Spleen (tissue), 11 donors: ENCODE measurements around the gene GUCD1. TPM values are rescaled to one million over a fixed set of nuclear protein-coding genes. Genes with fewer than 3 reads are reported as not detected.

ENCODE experiments used
- DNase-seq: peaks from one replicate; pipeline ENCODE4 v3.0.0-alpha.2; 2020
- H3K27ac ChIP-seq, 8 donors: fragments of 200-600 bp; sonication (generic) in 7 of 8; 1 replicate in 4 of 8; 2 replicates in 4 of 8; pipeline versions ENCODE4 v1.5.0 to v1.8.0; 2016 to 2021; ENCODE audit warnings: inconsistent platforms in 4 of 8, mild to moderate bottlenecking in 4 of 8, moderate library complexity in 1 of 8
- H3K27me3 ChIP-seq, 7 donors: fragments of 200-600 bp; sonication (generic) in 6 of 7; replicated peaks in 1 of 7; 1 replicate in 4 of 7; 2 replicates in 3 of 7; pipeline versions ENCODE4 v1.5.0 to v1.8.0; 2016 to 2021; ENCODE audit warnings: inconsistent platforms in 3 of 7, mild to moderate bottlenecking in 1 of 7
- H3K36me3 ChIP-seq, 6 donors: fragments of 200-600 bp; sonication (generic) in 5 of 6; 1 replicate in 4 of 6; 2 replicates in 2 of 6; pipeline versions ENCODE4 v1.5.0 to v1.8.0; 2016 to 2021; ENCODE audit warnings: inconsistent platforms in 2 of 6
- H3K4me1 ChIP-seq, 6 donors: fragments of 200-600 bp; sonication (generic) in 5 of 6; 1 replicate in 3 of 6; 2 replicates in 3 of 6; pipeline versions ENCODE4 v1.5.0 to v1.8.0; 2016 to 2021; ENCODE audit warnings: inconsistent platforms in 3 of 6
- H3K4me3 ChIP-seq, 8 donors: fragments of 200-600 bp; sonication (generic) in 7 of 8; 1 replicate in 4 of 8; 2 replicates in 4 of 8; pipeline versions ENCODE4 v1.5.0 to v1.8.0; 2016 to 2021; ENCODE audit warnings: inconsistent platforms in 4 of 8, mild to moderate bottlenecking in 4 of 8, moderate library complexity in 2 of 8
- H3K9me3 ChIP-seq, 8 donors: fragments of 200-600 bp; sonication (generic) in 7 of 8; 1 replicate in 4 of 8; 2 replicates in 4 of 8; pipeline versions ENCODE4 v1.5.0 to v1.8.0; 2016 to 2021; ENCODE audit warnings: inconsistent platforms in 4 of 8
- CTCF ChIP-seq, 11 experiments: fragments of 200-600 bp in 7 of 11; fragments of 450-650 bp in 4 of 11; sonication (generic) in 4 of 11; IDR thresholded peaks in 8 of 11; conservative IDR thresholded peaks in 3 of 11; 1 replicate in 7 of 11; 2 replicates in 4 of 11; pipeline versions ENCODE4 v1.4.0 to v1.8.0; 2016 to 2021; ENCODE audit warnings: antibody characterized with exemption in 11 of 11, inconsistent platforms in 4 of 11, mild to moderate bottlenecking in 1 of 11
- POLR2A ChIP-seq, 3 donors: fragments of 450-650 bp; IDR thresholded peaks; one replicate each; pipeline ENCODE4 v1.5.1; 2017; ENCODE audit warnings: antibody characterized with exemption in 3 of 3, mild to moderate bottlenecking in 1 of 3
- POLR2AphosphoS5 ChIP-seq, 3 donors: sonication (generic); formaldehyde crosslinking; IDR thresholded peaks; one replicate each; pipeline ENCODE4 v1.5.1; 2017; ENCODE audit warnings: antibody characterized with exemption in 3 of 3
- WGBS, 5 donors: extraction: QIAGEN DNeasy Blood & Tissue Kit in 3 of 5; methylation state at CpG; one replicate each; pipeline versions ENCODE4 v1.1.5 to v1.1.7; 2013 to 2018; 5-methylcytosine and 5-hydroxymethylcytosine counted together
- intact Hi-C: fragments of 100-400 bp; cut with DNase I; formaldehyde crosslinking; loops from one replicate; pipeline ENCODE4 v1.15.0; 2023; ENCODE audit warnings: low total_unique reads
- polyA plus RNA-seq, 3 donors: library from polyadenylated mRNA; stranded (reverse); fragments of 200-250 nt; gene quantifications; one replicate each; pipeline ENCODE4 v1.2.1, GENCODE V29; 2013
- total RNA-seq, 7 donors: library from RNA; depleted of rRNA in 3 of 7; stranded (reverse); fragments of >200 nt in 3 of 7; fragmentation: NEBNext Ultra II Directional in 4 of 7; extraction: Animal tissue kit (Norgen Biotek cat#: 25700) in 4 of 7; gene quantifications; one replicate each; pipeline versions ENCODE4 v1.1.0 to v1.2.1, GENCODE V29; 2016 to 2021
- donor health status: healthy with polysubstance abuse.
- donor health status: DM: no; HTN: no; CAD: no; lungs with moderate emphysema.
- donor health status: DM: no; HTN: no; CAD: no.
- donor health status: Bipolar disorder and iron deficiency.
- donor health status: healthy.
- donor health status: DM: no; HTN: no; CAD: no.
- donor health status: DM: yes; HTN: yes; CAD: no.

Gene GUCD1
- total and polyA plus RNA-seq, 10 donors: 82.6 to 162 (median 106) TPM

- H3K9me3 ChIP-seq: no peaks in the 10 kb centered on the region
- no peak overlapping the region for H3K4me3 ChIP-seq
- TF ChIP-seq POLR2AphosphoS5 (IDR thresholded peaks at IDR 0.05): no peak
- TF ChIP-seq CTCF (IDR thresholded peaks at IDR 0.05 in 8 of 11, conservative IDR thresholded peaks at IDR 0.05 in 3 of 11): no peak
- no peak for TF ChIP-seq POLR2A (IDR thresholded peaks at IDR 0.05)
- peaks cover 0 to 23% (median 15%) of the 10 kb centered on the region in 6 donors for H3K4me1 ChIP-seq
- intact Hi-C loops: no loop called here
- 94 to 97% (median 95%) methylated on average over 12 of the region's 12 CpGs for WGBS, 5 donors
- DNase-seq: no peak
- H3K27me3 ChIP-seq: peaks cover 0 to 19% (median 0%) of the 10 kb centered on the region in 7 donors
- peaks cover 0 to 34% (median 4%) of the 10 kb centered on the region in 6 donors for H3K36me3 ChIP-seq
- no peak overlapping the region for H3K27ac ChIP-seq
Measured at GRCh38 chr22:24590596-24591173, 35.7 kb upstream of the GUCD1 start.

DNA sequence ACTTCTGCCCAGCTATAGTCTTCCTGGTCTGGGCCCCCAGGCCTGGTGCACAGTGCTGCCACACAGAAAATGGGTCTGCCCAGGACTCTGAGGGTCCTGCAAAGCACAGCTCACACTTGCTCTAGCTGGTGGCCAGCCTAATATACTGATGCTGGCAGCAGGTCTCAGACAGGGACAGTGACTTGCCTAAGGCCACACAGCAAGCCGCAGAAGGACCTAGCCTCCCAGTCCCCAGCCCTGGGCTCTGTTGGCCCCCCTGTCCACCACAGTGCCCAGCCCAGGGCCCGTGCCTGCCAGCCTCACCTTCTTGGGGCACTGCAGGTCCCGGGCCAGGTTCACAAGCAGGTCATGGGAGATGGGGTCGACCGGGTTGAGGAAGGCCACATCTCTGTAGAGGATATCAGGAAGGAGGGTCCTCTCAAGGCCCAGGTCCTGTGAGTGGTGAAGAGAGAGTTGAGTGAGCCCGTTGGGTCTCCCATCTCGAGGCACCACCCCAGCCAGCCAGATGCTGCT lies 34.6 kb upstream of the GUCD1 start:
- Histone ChIP-seq H3K27me3 (peaks cover 0 to 19% (median 0%) of the 10 kb centered on the region in 7 donors), H3K4me3 (no peak overlapping the region), H3K4me1 (peaks cover 0 to 29% (median 15%) of the 10 kb centered on the region in 6 donors), H3K27ac (no peak overlapping the region), H3K9me3 (no peaks in the 10 kb centered on the region), H3K36me3 (peaks cover 0 to 37% (median 5%) of the 10 kb centered on the region in 6 donors)
- no peak for DNase-seq
- intact Hi-C loops: no loop called here
- no peak for TF ChIP-seq POLR2AphosphoS5 (IDR thresholded peaks at IDR 0.05)
- no peak for TF ChIP-seq CTCF (IDR thresholded peaks at IDR 0.05 in 8 of 11, conservative IDR thresholded peaks at IDR 0.05 in 3 of 11)
- no peak for TF ChIP-seq POLR2A (IDR thresholded peaks at IDR 0.05)
- WGBS, 5 donors: 83 to 93% (median 89%) methylated on average over 5 to 7 of the region's 7 CpGs

- Histone ChIP-seq H3K4me1 (peaks cover 0 to 33% (median 15%) of the 10 kb centered on the region in 6 donors), H3K4me3 (no peak overlapping the region), H3K27me3 (peaks cover 0 to 19% (median 0%) of the 10 kb centered on the region in 7 donors), H3K27ac (no peak overlapping the region), H3K36me3 (peaks cover 0 to 37% (median 5%) of the 10 kb centered on the region in 6 donors), H3K9me3 (no peaks in the 10 kb centered on the region)
- no peak for DNase-seq
- WGBS, 5 donors: 76 to 93% (median 86%) methylated on average over 5 to 21 of the region's 21 CpGs
- intact Hi-C loops: no loop called here
- TF ChIP-seq POLR2AphosphoS5 (IDR thresholded peaks at IDR 0.05) (no peak), CTCF (IDR thresholded peaks at IDR 0.05 in 8 of 11, conservative IDR thresholded peaks at IDR 0.05 in 3 of 11) (no peak), POLR2A (IDR thresholded peaks at IDR 0.05) (no peak)
Measured at GRCh38 chr22:24588757-24589481, 34.0 kb upstream of the GUCD1 start.

DNA sequence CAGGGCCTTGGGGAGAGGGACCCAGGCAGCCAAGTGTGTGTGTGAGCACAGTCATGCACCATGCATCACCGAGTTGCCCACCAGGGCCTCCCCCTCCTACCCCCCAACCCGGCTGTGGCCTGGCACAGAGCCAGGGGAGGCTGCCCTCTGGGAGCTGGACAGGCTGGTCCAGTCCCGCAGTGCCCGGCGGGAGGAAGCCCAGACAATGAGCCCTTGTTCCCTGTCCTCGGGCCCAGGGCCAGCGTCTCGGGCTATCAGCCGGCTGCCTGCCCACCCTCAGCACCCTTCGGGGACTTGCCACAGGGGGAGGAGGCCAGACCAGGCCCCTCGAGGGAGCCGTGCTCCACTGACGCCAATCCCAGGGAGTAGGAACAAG lies 33.4 kb upstream of the GUCD1 start:
- Histone ChIP-seq H3K4me1 (peaks cover 0 to 33% (median 11%) of the 10 kb centered on the region in 6 donors), H3K9me3 (no peaks in the 10 kb centered on the region), H3K4me3 (no peak overlapping the region), H3K27ac (no peak overlapping the region), H3K27me3 (peaks cover 0 to 18% (median 0%) of the 10 kb centered on the region in 7 donors), H3K36me3 (peaks cover 0 to 37% (median 5%) of the 10 kb centered on the region in 6 donors)
- DNase-seq: no peak
- intact Hi-C loops: no loop called here
- 53 to 83% (median 68%) methylated on average over 8 to 13 of the region's 13 CpGs for WGBS, 5 donors
- TF ChIP-seq POLR2AphosphoS5 (IDR thresholded peaks at IDR 0.05): peak in 1 of 3 donors; percentile 22
- TF ChIP-seq POLR2A (IDR thresholded peaks at IDR 0.05): no peak
